ENCODE measurements around the gene HES5.
"Not testable (repeated sequence)": the region's sequence is repeated elsewhere in the genome, so short reads cannot be mapped to it uniquely, and the experiment has no call there.

- not testable (repeated sequence) for TF ChIP-seq TARDBP (IDR thresholded peaks at IDR 0.05); SP1 (IDR thresholded peaks at IDR 0.05); HDGF (IDR thresholded peaks at IDR 0.05; ENCODE audit: borderline replicate concordance); FOXA1 (IDR thresholded peaks at IDR 0.05); SUZ12 (IDR thresholded peaks at IDR 0.05)
These were observed 20.3 kb upstream of the HES5 start for GRCh38 chr1:2550309-2550861.
